NB4 (cell line): Measurements from ENCODE around the gene SSMEM1.
"Not testable (repeated sequence)": the region's sequence is repeated elsewhere in the genome, so short reads cannot be mapped to it uniquely, and the experiment has no call there.

ENCODE experiments used
- CTCF ChIP-seq: IDR thresholded peaks from one replicate; pipeline ENCODE4 v1.5.1; 2012; ENCODE audit warnings: low read depth, low read length
- MYC ChIP-seq: IDR thresholded peaks from 2 replicates; pipeline ENCODE4 v1.6.1; 2011; ENCODE audit warnings: low read depth, low read length
- POLR2A ChIP-seq: IDR thresholded peaks from 2 replicates; pipeline ENCODE4 v1.6.1; 2011; ENCODE audit warnings: mild to moderate bottlenecking; ENCODE audit not compliant: insufficient read length; ENCODE audit errors: extremely low read depth

GRCh38 chr7:130224923-130225322, 17.3 kb downstream of the SSMEM1 start:
- not testable (repeated sequence) for TF ChIP-seq CTCF, POLR2A, MYC
